Endodermal cell (in vitro differentiated cells): ENCODE data around the gene SMARCA2. TPM values are rescaled to one million over a fixed set of nuclear protein-coding genes. Genes with fewer than 3 reads are reported as not detected.

Source experiments
- DNase-seq: peaks from one replicate; pipeline ENCODE4 v3.0.0-alpha.2; 2017
- H3K27ac ChIP-seq: 2 replicates; pipeline ENCODE4 v1.5.1; 2013; ENCODE audit warnings: mild to moderate bottlenecking, low read depth, low read length, moderate library complexity
- H3K27me3 ChIP-seq: 2 replicates; pipeline ENCODE4 v1.6.1; 2013; ENCODE audit warnings: mild to moderate bottlenecking, low read length, moderate library complexity; ENCODE audit not compliant: insufficient read depth, control insufficient read depth, poor library complexity, severe bottlenecking
- H3K36me3 ChIP-seq: 2 replicates; pipeline ENCODE4 v1.7.0; 2013; ENCODE audit warnings: mild to moderate bottlenecking, low read length, moderate library complexity; ENCODE audit not compliant: control insufficient read depth, insufficient read depth
- H3K4me1 ChIP-seq: one replicate; pipeline ENCODE4 v1.7.0; 2013; ENCODE audit warnings: low read length; ENCODE audit not compliant: control insufficient read depth, insufficient read depth
- H3K4me3 ChIP-seq: 2 replicates; pipeline ENCODE4 v1.5.1; 2013; ENCODE audit warnings: mild to moderate bottlenecking, low read length, moderate library complexity
- H3K9ac ChIP-seq: 2 replicates; pipeline ENCODE4 v1.6.1; 2013; ENCODE audit warnings: mild to moderate bottlenecking, low read length, moderate library complexity; ENCODE audit not compliant: poor library complexity, severe bottlenecking; ENCODE audit errors: extremely low read depth
- H3K9me3 ChIP-seq: 2 replicates; pipeline ENCODE4 v1.6.1; 2013; ENCODE audit warnings: mild to moderate bottlenecking, low read length, moderate library complexity; ENCODE audit not compliant: control insufficient read depth
- H3K27ac Mint-ChIP-seq: 2 replicates; pipeline ENCODE4 v1.8.0; 2020; ENCODE audit warnings: mixed read lengths
- H3K27me3 Mint-ChIP-seq: 2 replicates; pipeline ENCODE4 v1.8.0; 2021; ENCODE audit warnings: mild to moderate bottlenecking, mixed read lengths; ENCODE audit not compliant: insufficient read depth
- H3K36me3 Mint-ChIP-seq: 2 replicates; pipeline ENCODE4 v1.8.0; 2020; ENCODE audit warnings: low read depth, mixed read lengths
- H3K4me1 Mint-ChIP-seq: 2 replicates; pipeline ENCODE4 v1.8.0; 2020; ENCODE audit warnings: mixed read lengths
- H3K4me3 Mint-ChIP-seq: 2 replicates; pipeline ENCODE4 v1.8.0; 2020; ENCODE audit warnings: mild to moderate bottlenecking, moderate library complexity, mixed read lengths
- H3K9me3 Mint-ChIP-seq: 2 replicates; pipeline ENCODE4 v1.8.0; 2020; ENCODE audit warnings: mild to moderate bottlenecking, mixed read lengths
- WGBS, 2 experiments: methylation state at CpG; one replicate each; pipeline versions ENCODE4 v1.1.5 to v1.1.7; 2013; ENCODE audit warnings: missing lambda C conversion rate in 2 of 2, mixed read lengths in 1 of 2; ENCODE audit not compliant: insufficient coverage in 1 of 2, insufficient read length in 1 of 2; 5-methylcytosine and 5-hydroxymethylcytosine counted together
- total RNA-seq, 2 donors: library from RNA; stranded (reverse); fragmentation: NEBNext Ultra II Directional in 1 of 2; extraction: Animal tissue kit (Norgen Biotek cat#: 25700) in 1 of 2; gene quantifications; 2 replicates in 1 of 2; 3 replicates in 1 of 2; pipeline ENCODE4 v1.2.1, GENCODE V29; 2021
- TF ChIP-seq, protein P1 (sequence below): fragments of 200-600 bp; sonication (generic); conservative IDR thresholded peaks from 2 replicates; pipeline ENCODE4 v1.5.0; 2021; ENCODE audit warnings: antibody characterized with exemption, mild to moderate bottlenecking

Gene SMARCA2
- total RNA-seq, 2 donors from 2014 or later: 2.6 to 8.6 TPM

DNA sequence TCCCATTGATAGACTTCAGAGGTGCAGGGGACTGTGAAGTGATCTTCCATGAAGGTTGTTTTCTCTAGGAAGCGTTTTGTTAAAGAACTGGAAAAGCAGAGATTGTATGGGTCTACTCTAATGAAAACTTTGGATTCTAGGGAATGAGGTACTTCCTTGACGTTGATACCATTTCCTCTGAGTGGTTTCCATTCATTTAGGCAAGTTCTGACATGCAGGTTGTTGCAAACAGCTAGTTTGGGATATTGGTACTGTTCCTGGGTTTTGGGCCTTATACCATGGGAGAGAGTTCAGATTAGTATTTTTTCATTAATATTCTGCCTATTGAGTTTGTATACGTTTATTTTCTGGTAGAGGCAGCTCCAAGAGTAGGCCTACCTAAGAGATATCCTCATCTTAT, 25.7 kb downstream of the SMARCA2 start:
- Mint-ChIP-seq H3K27ac (no peak overlapping the region), H3K36me3 (no peaks in the 10 kb centered on the region), H3K9me3 (no peaks in the 10 kb centered on the region), H3K4me1 (peaks cover 10% of the 10 kb centered on the region), H3K4me3 (no peak overlapping the region), H3K27me3 (peaks cover 1% of the 10 kb centered on the region)
- Histone ChIP-seq H3K27ac (no peak overlapping the region), H3K27me3 (peaks cover 2% of the 10 kb centered on the region), H3K9ac (no peak overlapping the region), H3K4me3 (no peak overlapping the region), H3K4me1 (peaks cover 3% of the 10 kb centered on the region), H3K36me3 (no peaks in the 10 kb centered on the region), H3K9me3 (no peaks in the 10 kb centered on the region)
- TF ChIP-seq, protein P1, sequence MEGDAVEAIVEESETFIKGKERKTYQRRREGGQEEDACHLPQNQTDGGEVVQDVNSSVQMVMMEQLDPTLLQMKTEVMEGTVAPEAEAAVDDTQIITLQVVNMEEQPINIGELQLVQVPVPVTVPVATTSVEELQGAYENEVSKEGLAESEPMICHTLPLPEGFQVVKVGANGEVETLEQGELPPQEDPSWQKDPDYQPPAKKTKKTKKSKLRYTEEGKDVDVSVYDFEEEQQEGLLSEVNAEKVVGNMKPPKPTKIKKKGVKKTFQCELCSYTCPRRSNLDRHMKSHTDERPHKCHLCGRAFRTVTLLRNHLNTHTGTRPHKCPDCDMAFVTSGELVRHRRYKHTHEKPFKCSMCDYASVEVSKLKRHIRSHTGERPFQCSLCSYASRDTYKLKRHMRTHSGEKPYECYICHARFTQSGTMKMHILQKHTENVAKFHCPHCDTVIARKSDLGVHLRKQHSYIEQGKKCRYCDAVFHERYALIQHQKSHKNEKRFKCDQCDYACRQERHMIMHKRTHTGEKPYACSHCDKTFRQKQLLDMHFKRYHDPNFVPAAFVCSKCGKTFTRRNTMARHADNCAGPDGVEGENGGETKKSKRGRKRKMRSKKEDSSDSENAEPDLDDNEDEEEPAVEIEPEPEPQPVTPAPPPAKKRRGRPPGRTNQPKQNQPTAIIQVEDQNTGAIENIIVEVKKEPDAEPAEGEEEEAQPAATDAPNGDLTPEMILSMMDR: no peak
- 96 to 100% methylated on average over 2 to 3 of the region's 3 CpGs for WGBS, 2 experiments
- DNase-seq: no peak

DNA sequence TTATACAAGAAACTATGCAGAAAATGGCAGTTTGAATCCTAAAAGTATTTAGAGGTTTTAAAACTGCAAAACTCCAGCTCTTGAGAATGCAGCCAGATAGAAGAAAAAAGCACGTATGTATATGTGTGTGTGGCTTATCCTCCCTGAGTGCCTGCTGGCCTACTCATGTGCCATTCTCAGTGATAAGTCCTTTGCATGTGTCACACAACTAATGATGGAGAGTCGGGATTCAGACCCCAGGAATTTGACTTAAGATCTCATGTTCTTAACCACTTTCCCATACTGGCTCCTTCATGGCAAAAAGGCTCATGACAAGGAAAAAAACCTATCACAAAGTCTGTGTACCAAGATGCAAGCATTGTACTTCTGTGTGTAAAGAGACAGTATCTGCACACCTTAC, 26.6 kb downstream of the SMARCA2 start:
- H3K27ac ChIP-seq: no peak overlapping the region
- H3K9ac ChIP-seq: no peak overlapping the region
- H3K36me3 ChIP-seq: no peaks in the 10 kb centered on the region
- H3K36me3 Mint-ChIP-seq: no peaks in the 10 kb centered on the region
- peaks cover 11% of the 10 kb centered on the region for H3K27me3 ChIP-seq
- H3K4me1 ChIP-seq: peaks cover 3% of the 10 kb centered on the region
- no peak overlapping the region for H3K4me3 Mint-ChIP-seq
- peaks cover 10% of the 10 kb centered on the region for H3K4me1 Mint-ChIP-seq
- H3K9me3 Mint-ChIP-seq: no peaks in the 10 kb centered on the region
- TF ChIP-seq, protein P1: no peak
- WGBS, 2 experiments: 88% methylated on average over 2 of the region's 2 CpGs; no CpG with 5 or more reads in 1 of the 2 experiments
- H3K4me3 ChIP-seq: no peak overlapping the region
- no peak overlapping the region for H3K27ac Mint-ChIP-seq
- H3K9me3 ChIP-seq: peaks cover 6% of the 10 kb centered on the region
- DNase-seq: no peak
- peaks cover 8% of the 10 kb centered on the region for H3K27me3 Mint-ChIP-seq

DNA sequence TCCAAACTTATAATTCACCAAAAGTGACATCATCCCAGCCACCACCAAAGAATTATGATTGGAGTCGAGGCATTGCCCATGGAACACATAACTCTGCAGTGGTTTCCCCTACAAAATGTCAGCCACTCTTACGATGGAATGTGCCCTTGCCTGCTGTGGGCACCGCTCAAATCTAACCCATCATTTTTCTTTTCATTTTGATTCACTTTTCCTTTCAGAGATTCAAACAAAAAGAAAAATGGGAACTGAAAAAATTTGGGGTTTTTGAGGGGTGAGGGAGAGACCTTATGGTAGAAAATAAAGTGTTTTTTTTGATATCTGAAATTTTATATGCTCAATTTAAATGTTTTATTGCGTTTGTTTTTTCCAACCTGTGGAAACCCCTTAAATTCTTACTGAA, 28.1 kb downstream of the SMARCA2 start:
- H3K9me3 ChIP-seq: peaks cover 6% of the 10 kb centered on the region
- no peak for DNase-seq
- peaks cover 24% of the 10 kb centered on the region for H3K27me3 ChIP-seq
- TF ChIP-seq, protein P1: no peak
- Mint-ChIP-seq H3K4me1 (peaks cover 17% of the 10 kb centered on the region), H3K4me3 (no peak overlapping the region), H3K9me3 (no peaks in the 10 kb centered on the region), H3K27me3 (peaks cover 20% of the 10 kb centered on the region), H3K36me3 (no peaks in the 10 kb centered on the region), H3K27ac (no peak overlapping the region)
- peak overlapping the region; percentile 33 for H3K4me3 ChIP-seq
- WGBS, 2 experiments: 94% methylated on average over 4 of the region's 4 CpGs; no CpG with 5 or more reads in 1 of the 2 experiments
- H3K9ac ChIP-seq: no peak overlapping the region
- no peaks in the 10 kb centered on the region for H3K36me3 ChIP-seq
- H3K27ac ChIP-seq: no peak overlapping the region
- peaks cover 3% of the 10 kb centered on the region for H3K4me1 ChIP-seq
